B cell (primary cell): Measurements from ENCODE around the gene TBC1D14. TPM values are rescaled to one million over a fixed set of nuclear protein-coding genes. Genes with fewer than 3 reads are reported as not detected.

ENCODE experiments used
- ATAC-seq: fragments of 200-7000 bp; cut with Tn5 transposase; one replicate; pipeline ENCODE4 v1.10.0; 2021; ENCODE audit warnings: low read depth, mild to moderate bottlenecking, moderate number of reproducible peaks, moderate library complexity
- CTCF ChIA-PET: fragments of 350-600 bp; sonication (Branson Sonifier 250); formaldehyde crosslinking; loops from one replicate; lab custom pipeline; 2021; ENCODE audit warnings: antibody characterized with exemption, inconsistent platforms; lab: Charles Lee
- POLR2A ChIA-PET: fragments of 350-600 bp; sonication (Branson Sonifier 250); formaldehyde crosslinking; loops from one replicate; lab custom pipeline; 2021; ENCODE audit warnings: antibody characterized with exemption; lab: Charles Lee
- DNase-seq: peaks from one replicate; pipeline ENCODE4 v3.0.0; 2013
- H2AFZ ChIP-seq: 2 replicates; pipeline ENCODE4 v1.6.1; 2012; ENCODE audit warnings: mild to moderate bottlenecking, low read depth, low read length; ENCODE audit not compliant: insufficient read depth, poor library complexity, severe bottlenecking
- H3K27ac ChIP-seq, 2 donors: 1 replicate in 1 of 2; 2 replicates in 1 of 2; pipeline ENCODE4 v1.5.1; 2012 to 2013; ENCODE audit warnings: low read length in 2 of 2, mild to moderate bottlenecking in 2 of 2, moderate library complexity in 1 of 2
- H3K27me3 ChIP-seq, 4 experiments: fragments of 200-600 bp in 1 of 4; sonication (generic) in 1 of 4; replicated peaks in 1 of 4; 1 replicate in 2 of 4; 2 replicates in 2 of 4; pipeline versions ENCODE4 v1.6.1 to v1.7.0; 2013 to 2016; ENCODE audit warnings: low read length in 3 of 4, mild to moderate bottlenecking in 2 of 4, mixed read lengths in 1 of 4, moderate library complexity in 1 of 4; ENCODE audit not compliant: insufficient read depth in 4 of 4, control insufficient read depth in 3 of 4; ENCODE audit errors: control extremely low read depth in 1 of 4
- H3K36me3 ChIP-seq, 2 experiments: replicated peaks in 1 of 2; 1 replicate in 1 of 2; 2 replicates in 1 of 2; pipeline versions ENCODE4 v1.6.1 to v1.7.1; 2013; ENCODE audit warnings: low read length in 1 of 2; ENCODE audit not compliant: insufficient read depth in 2 of 2, control insufficient read depth in 1 of 2; ENCODE audit errors: control extremely low read depth in 1 of 2, extremely low read depth in 1 of 2
- H3K4me1 ChIP-seq, 2 donors: fragments of 200-600 bp in 1 of 2; sonication (generic) in 1 of 2; 1 replicate in 1 of 2; 2 replicates in 1 of 2; pipeline versions ENCODE4 v1.5.1 to v1.6.1; 2013 to 2017; ENCODE audit warnings: low read length in 2 of 2; ENCODE audit not compliant: control insufficient read depth in 2 of 2, insufficient read depth in 2 of 2
- H3K4me2 ChIP-seq: replicated peaks from 2 replicates; pipeline ENCODE3; 2012; ENCODE audit warnings: mild to moderate bottlenecking, low read depth, low read length; ENCODE audit not compliant: poor library complexity, severe bottlenecking
- H3K4me3 ChIP-seq, 5 experiments: fragments of 200-600 bp in 1 of 5; sonication (generic) in 1 of 5; 1 replicate in 3 of 5; 2 replicates in 2 of 5; pipeline versions ENCODE4 v1.5.1 to v1.7.0; 2011 to 2016; ENCODE audit warnings: low read length in 4 of 5, mild to moderate bottlenecking in 4 of 5, low read depth in 2 of 5, control low read depth in 1 of 5, moderate library complexity in 1 of 5; ENCODE audit not compliant: insufficient read depth in 1 of 5; ENCODE audit errors: control extremely low read depth in 1 of 5, extremely low read depth in 1 of 5
- H3K79me2 ChIP-seq: fragments of 200-600 bp; sonication (generic); one replicate; pipeline ENCODE4 v1.6.0; 2016; ENCODE audit warnings: low read length; ENCODE audit not compliant: control insufficient read depth, insufficient read depth
- H3K9ac ChIP-seq: fragments of 200-600 bp; sonication (generic); 2 replicates; pipeline ENCODE4 v1.6.1; 2017; ENCODE audit warnings: mild to moderate bottlenecking, low read length, moderate library complexity
- H3K9me3 ChIP-seq, 3 donors: one replicate each; pipeline versions ENCODE4 v1.6.1 to v1.7.1; 2013; ENCODE audit warnings: low read length in 2 of 3; ENCODE audit not compliant: control insufficient read depth in 2 of 3, insufficient read depth in 1 of 3; ENCODE audit errors: control extremely low read depth in 1 of 3
- H4K20me1 ChIP-seq: 2 replicates; pipeline ENCODE4 v1.6.0; 2012; ENCODE audit warnings: mild to moderate bottlenecking, low read length; ENCODE audit not compliant: insufficient read depth, control insufficient read depth, poor library complexity, severe bottlenecking
- H3K27ac Mint-ChIP-seq: one replicate; pipeline ENCODE4 v1.8.0; 2021; ENCODE audit warnings: mixed read lengths
- H3K27me3 Mint-ChIP-seq: one replicate; pipeline ENCODE4 v1.8.0; 2021; ENCODE audit warnings: mixed read lengths
- H3K4me1 Mint-ChIP-seq: one replicate; pipeline ENCODE4 v1.8.0; 2021; ENCODE audit warnings: mixed read lengths
- H3K4me3 Mint-ChIP-seq: one replicate; pipeline ENCODE4 v1.8.0; 2021; ENCODE audit warnings: mixed read lengths
- H3K9me3 Mint-ChIP-seq: one replicate; pipeline ENCODE4 v1.8.0; 2022; ENCODE audit warnings: mixed read lengths; ENCODE audit not compliant: insufficient read depth
- CTCF ChIP-seq: fragments of 200-600 bp; IDR thresholded peaks from one replicate; pipeline ENCODE4 v1.8.0; 2022; ENCODE audit warnings: antibody characterized with exemption, mild to moderate bottlenecking
- EZH2 ChIP-seq: IDR thresholded peaks from 2 replicates; pipeline ENCODE4 v1.6.1; 2012; ENCODE audit warnings: borderline replicate concordance, low read depth, mild to moderate bottlenecking, moderate library complexity, low read length; ENCODE audit not compliant: insufficient read depth, poor library complexity, severe bottlenecking
- WGBS: methylation state at CpG from one replicate; pipeline ENCODE4 v1.1.5; 2013; ENCODE audit warnings: missing lambda C conversion rate; ENCODE audit not compliant: insufficient coverage; 5-methylcytosine and 5-hydroxymethylcytosine counted together
- intact Hi-C: fragments of 100-400 bp; cut with micrococcal nuclease; formaldehyde crosslinking; loops from one replicate; pipeline ENCODE4 v1.10.0; 2022
- polyA plus RNA-seq: library from polyadenylated mRNA; depleted of rRNA; stranded (reverse); fragments of >200 nt; gene quantifications from 2 replicates; pipeline ENCODE4 v1.2.3, GENCODE V29; 2012
- total RNA-seq, 2 donors: library from RNA; stranded (reverse); fragments of 120-200 nt in 1 of 2; gene quantifications; 1 replicate in 1 of 2; 2 replicates in 1 of 2; pipeline versions ENCODE4 v1.2.3 to v1.2.4, GENCODE V29; 2013 to 2022

The TBC1D14 gene
- total and polyA plus RNA-seq, 2 donors (not counting 1 experiment from before 2014, with no cell fraction given): 21.9 to 42.0 TPM

- Histone ChIP-seq H3K9ac (no peak overlapping the region), H3K36me3 (peaks cover 2 to 57% of the 10 kb centered on the region in 2 experiments), H2AFZ (no peak overlapping the region), H3K4me3 (no peak overlapping the region), H3K27ac (no peak overlapping the region), H3K4me1 (peaks cover 4 to 11% of the 10 kb centered on the region in 2 donors), H4K20me1 (peaks cover 67% of the 10 kb centered on the region), H3K4me2 (no peak overlapping the region), H3K79me2 (peaks cover 19% of the 10 kb centered on the region), H3K27me3 (no peaks in the 10 kb centered on the region), H3K9me3 (no peaks in the 10 kb centered on the region)
- Mint-ChIP-seq H3K4me1 (peaks cover 20% of the 10 kb centered on the region), H3K27ac (no peak overlapping the region), H3K4me3 (no peak overlapping the region), H3K27me3 (no peaks in the 10 kb centered on the region), H3K9me3 (no peaks in the 10 kb centered on the region)
- TF ChIP-seq EZH2: no peak
- no peak for TF ChIP-seq CTCF
- intact Hi-C loops: no loop called here
- CTCF ChIA-PET: no interaction called here
- no peak for ATAC-seq
- WGBS: 94% methylated on average over 15 of the region's 20 CpGs
- POLR2A ChIA-PET: no interaction called here
- no peak for DNase-seq
Observed at GRCh38 chr4:7060346-7061150, 150.9 kb downstream of the TBC1D14 start.

- ATAC-seq: no peak
- Histone ChIP-seq H3K4me2 (no peak overlapping the region), H3K9ac (no peak overlapping the region), H2AFZ (no peak overlapping the region), H3K9me3 (no peaks in the 10 kb centered on the region), H3K79me2 (peaks cover 24% of the 10 kb centered on the region), H4K20me1 (peaks cover 66% of the 10 kb centered on the region), H3K4me1 (peaks cover 14 to 22% of the 10 kb centered on the region in 2 donors), H3K36me3 (peaks cover 2 to 45% of the 10 kb centered on the region in 2 experiments), H3K27ac (no peak overlapping the region), H3K4me3 (no peak overlapping the region), H3K27me3 (no peaks in the 10 kb centered on the region)
- Mint-ChIP-seq H3K9me3 (no peaks in the 10 kb centered on the region), H3K27ac (no peak overlapping the region), H3K4me3 (no peak overlapping the region), H3K4me1 (peaks cover 31% of the 10 kb centered on the region), H3K27me3 (no peaks in the 10 kb centered on the region)
- TF ChIP-seq EZH2 (no peak), CTCF (no peak)
- intact Hi-C loops: no loop called here
- DNase-seq: no peak
- ChIA-PET CTCF (interaction anchor here (1.3 to 11.2 kb wide), 2 partner anchors 17 to 352 kb away, joined by 3 to 164 read pairs; partner anchors contain the start of genes MRFAP1L1 and TADA2B), POLR2A (no interaction called here)
- 100% methylated on average over 2 of the region's 6 CpGs for WGBS
Observed at GRCh38 chr4:7061815-7062214, 152.2 kb downstream of the TBC1D14 start.
